HCT116 (cell line): ENCODE measurements around the gene SYCP2. TPM values are rescaled to one million over a fixed set of nuclear protein-coding genes. Genes with fewer than 3 reads are reported as not detected.

Experiments used
- ATAC-seq: fragments of 200-7000 bp; cut with Tn5 transposase; 2 replicates; pipeline ENCODE4 v1.9.1; 2020; ENCODE audit warnings: mild to moderate bottlenecking, moderate library complexity
- BruUV-seq: library from RNA; stranded (reverse); fragments of 400-500 nt; replicated peaks from 2 replicates; lab custom pipeline; 2021; lab: Mats Ljungman, UMichigan
- CTCF ChIA-PET: fragments of 300-600 bp; sonication (Branson Sonifier 250); formaldehyde crosslinking; loops from one replicate; lab custom pipeline; 2021; ENCODE audit warnings: antibody characterized with exemption; lab: Charles Lee
- POLR2A ChIA-PET: fragments of 300-600, 350-600 bp; sonication (Branson Sonifier 250); formaldehyde crosslinking; loops from one replicate; lab custom pipeline; 2021; ENCODE audit warnings: antibody characterized with exemption; lab: Charles Lee
- RAD21 ChIA-PET, 2 experiments: fragments of 300-600 bp; sonication (Branson Sonifier 250); formaldehyde crosslinking; loops; one replicate each; lab custom pipeline; 2023; ENCODE audit warnings: low total read pairs in 2 of 2; ENCODE audit not compliant: uncharacterized antibody in 2 of 2, unreplicated experiment in 2 of 2, low non-redundant PET in 1 of 2; lab: Charles Lee
- DNase-seq: peaks from one replicate; pipeline ENCODE4 v3.0.0-alpha.2; 2010; ENCODE audit warnings: low read depth, low spot score
- H2AFZ ChIP-seq: fragments of 200-600 bp; shearing (Covaris generic), sonication (generic); 2 replicates; pipeline ENCODE4 v1.6.1; 2017; ENCODE audit warnings: low read depth, mixed run types, mixed read lengths, antibody characterized with exemption, low read length; ENCODE audit not compliant: poor library complexity, severe bottlenecking
- H3K27ac ChIP-seq: 2 replicates; pipeline ENCODE4 v1.5.1; 2012; ENCODE audit warnings: low read depth, low read length
- H3K27me3 ChIP-seq: fragments of 200-600 bp; sonication (generic); 2 replicates; pipeline ENCODE4 v1.6.1; 2016; ENCODE audit warnings: mixed run types, low read length, mixed read lengths; ENCODE audit not compliant: insufficient read depth
- H3K36me3 ChIP-seq, 2 experiments: fragments of 200-500 bp in 1 of 2; fragments of 200-600 bp in 1 of 2; sonication (Bioruptor generic) in 1 of 2; sonication (generic) in 1 of 2; 2 replicates each; pipeline versions ENCODE4 v1.5.1 to v1.6.1; 2014 to 2016; ENCODE audit warnings: low read length in 2 of 2, inconsistent platforms in 1 of 2, mixed read lengths in 1 of 2, mixed run types in 1 of 2; ENCODE audit not compliant: insufficient read depth in 2 of 2, control insufficient read depth in 1 of 2
- H3K4me1 ChIP-seq, 2 experiments: fragments of 200-600 bp in 1 of 2; sonication (generic) in 1 of 2; 2 replicates each; pipeline versions ENCODE4 v1.5.1 to v1.6.1; 2012 to 2017; ENCODE audit warnings: low read length in 2 of 2, inconsistent platforms in 1 of 2, mild to moderate bottlenecking in 1 of 2, mixed read lengths in 1 of 2, mixed run types in 1 of 2, moderate library complexity in 1 of 2; ENCODE audit not compliant: insufficient read depth in 2 of 2, control insufficient read depth in 1 of 2
- H3K4me2 ChIP-seq: fragments of 200-600 bp; sonication (generic); 2 replicates; pipeline ENCODE4 v1.6.1; 2017; ENCODE audit warnings: mixed run types, low read length, mixed read lengths
- H3K4me3 ChIP-seq, 2 experiments: fragments of 200-600 bp in 1 of 2; sonication (generic) in 1 of 2; replicated peaks in 1 of 2; 2 replicates each; pipeline ENCODE4 v1.5.1; 2011 to 2016; ENCODE audit warnings: low read length in 2 of 2, control low read depth in 1 of 2, low read depth in 1 of 2, mild to moderate bottlenecking in 1 of 2, mixed read lengths in 1 of 2, mixed run types in 1 of 2
- H3K79me2 ChIP-seq: fragments of 200-600 bp; sonication (generic); 2 replicates; pipeline ENCODE4 v1.6.1; 2017; ENCODE audit warnings: mild to moderate bottlenecking, mixed run types, low read length, moderate library complexity, mixed read lengths; ENCODE audit not compliant: insufficient read depth
- H3K9ac ChIP-seq: fragments of 200-600 bp; sonication (generic); 2 replicates; pipeline ENCODE4 v1.6.1; 2016; ENCODE audit warnings: low read length, mixed read lengths
- H3K9me2 ChIP-seq: fragments of 200-600 bp; sonication (generic), shearing (Covaris generic); 2 replicates; pipeline ENCODE4 v1.6.1; 2017; ENCODE audit warnings: mixed run types, mild to moderate bottlenecking, moderate library complexity; ENCODE audit not compliant: insufficient read depth
- H3K9me3 ChIP-seq, 2 experiments: fragments of 200-500 bp in 1 of 2; fragments of 200-600 bp in 1 of 2; sonication (Bioruptor generic) in 1 of 2; sonication (generic) in 1 of 2; 2 replicates each; pipeline ENCODE4 v1.6.1; 2014 to 2017; ENCODE audit warnings: low read length in 2 of 2, mixed read lengths in 2 of 2, inconsistent platforms in 1 of 2, low read depth in 1 of 2, mild to moderate bottlenecking in 1 of 2, mixed run types in 1 of 2, moderate library complexity in 1 of 2; ENCODE audit not compliant: control insufficient read depth in 1 of 2, insufficient read depth in 1 of 2
- H4K20me1 ChIP-seq: fragments of 200-600 bp; sonication (generic), shearing (Covaris generic); 2 replicates; pipeline ENCODE4 v1.6.1; 2017; ENCODE audit warnings: mixed run types, mild to moderate bottlenecking, moderate library complexity; ENCODE audit not compliant: insufficient read depth
- CBX3 ChIP-seq: IDR thresholded peaks from 2 replicates; pipeline ENCODE4 v1.6.1; 2012; ENCODE audit warnings: low read depth
- EGR1 ChIP-seq: IDR thresholded peaks from 2 replicates; pipeline ENCODE4 v1.6.1; 2012; ENCODE audit warnings: low read depth
- ELF1 ChIP-seq: IDR thresholded peaks from 2 replicates; pipeline ENCODE4 v1.6.1; 2012; ENCODE audit warnings: low read depth, borderline replicate concordance
- EZH2 ChIP-seq: fragments of 200-600 bp; sonication (generic); IDR thresholded peaks from 2 replicates; pipeline ENCODE4 v1.6.1; 2017; ENCODE audit warnings: antibody characterized with exemption, mixed run types
- EZH2phosphoT487 ChIP-seq: fragments of 200-600 bp; IDR thresholded peaks from 2 replicates; pipeline ENCODE4 v1.6.1; 2018; ENCODE audit warnings: antibody characterized with exemption, borderline replicate concordance
- FOSL1 ChIP-seq: IDR thresholded peaks from 2 replicates; pipeline ENCODE4 v1.6.1; 2012; ENCODE audit warnings: low read depth
- POLR2A ChIP-seq: IDR thresholded peaks from 2 replicates; pipeline ENCODE4 v1.7.0; 2011; ENCODE audit warnings: borderline replicate concordance; ENCODE audit not compliant: insufficient read depth, insufficient read length; ENCODE audit errors: extremely low read depth
- RAD21 ChIP-seq: IDR thresholded peaks from 2 replicates; pipeline ENCODE4 v1.6.1; 2012; ENCODE audit warnings: low read depth, mild to moderate bottlenecking
- SIN3A ChIP-seq: IDR thresholded peaks from 2 replicates; pipeline ENCODE4 v1.6.1; 2012; ENCODE audit warnings: low read depth
- SP1 ChIP-seq: IDR thresholded peaks from 2 replicates; pipeline ENCODE4 v1.6.1; 2012; ENCODE audit warnings: low read depth
- SRF ChIP-seq: IDR thresholded peaks from 2 replicates; pipeline ENCODE4 v1.6.1; 2012; ENCODE audit warnings: low read depth
- TCF7L2 ChIP-seq: IDR thresholded peaks from 2 replicates; pipeline ENCODE4 v1.7.0; 2011; ENCODE audit warnings: borderline replicate concordance, inconsistent platforms; ENCODE audit not compliant: insufficient read depth, insufficient read length; ENCODE audit errors: extremely low read depth
- YY1 ChIP-seq: IDR thresholded peaks from 2 replicates; pipeline ENCODE4 v1.6.1; 2011; ENCODE audit warnings: low read length, low read depth, moderate library complexity, mild to moderate bottlenecking; ENCODE audit not compliant: insufficient replicate concordance; ENCODE audit errors: extremely low read depth
- ZFX ChIP-seq: fragments of 450-650 bp; IDR thresholded peaks from 2 replicates; pipeline ENCODE4 v1.6.1; 2017
- intact Hi-C: fragments of 100-400 bp; cut with micrococcal nuclease; formaldehyde crosslinking; loops from 2 replicates; pipeline ENCODE4 v1.10.0; 2022
- total RNA-seq: library from RNA; stranded (reverse); gene quantifications from one replicate; pipeline ENCODE4 v1.2.1, GENCODE V29; 2021; ENCODE audit not compliant: unreplicated experiment
- TF ChIP-seq, protein P1 (sequence below): IDR thresholded peaks from 2 replicates; pipeline ENCODE4 v1.6.1; 2012; ENCODE audit warnings: low read depth
- TF ChIP-seq, protein P2 (sequence below): IDR thresholded peaks from 2 replicates; pipeline ENCODE4 v1.6.1; 2012

The SYCP2 gene
- total RNA-seq, 1 experiment from 2014 or later = 0.59 TPM

DNA sequence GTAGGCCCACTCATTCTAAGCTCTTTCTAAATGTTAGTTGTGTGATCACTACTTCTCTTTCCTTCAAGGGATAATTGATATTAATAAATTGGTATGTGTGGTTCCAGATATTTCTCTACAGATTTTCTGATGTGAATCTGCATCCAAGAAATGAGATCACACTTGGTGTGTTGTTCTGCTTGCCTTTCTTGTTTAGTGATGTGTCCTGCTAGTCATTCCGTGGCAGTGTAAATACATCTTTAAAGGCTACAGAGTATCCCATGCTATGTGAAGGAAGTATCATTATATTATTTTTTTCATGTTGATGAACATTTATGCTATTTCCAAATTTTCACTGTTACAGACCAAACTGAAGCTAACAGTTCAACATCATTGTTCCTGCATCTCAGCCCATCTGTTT, 38.0 kb upstream of the SYCP2 start:
- DNase-seq = no peak

DNA sequence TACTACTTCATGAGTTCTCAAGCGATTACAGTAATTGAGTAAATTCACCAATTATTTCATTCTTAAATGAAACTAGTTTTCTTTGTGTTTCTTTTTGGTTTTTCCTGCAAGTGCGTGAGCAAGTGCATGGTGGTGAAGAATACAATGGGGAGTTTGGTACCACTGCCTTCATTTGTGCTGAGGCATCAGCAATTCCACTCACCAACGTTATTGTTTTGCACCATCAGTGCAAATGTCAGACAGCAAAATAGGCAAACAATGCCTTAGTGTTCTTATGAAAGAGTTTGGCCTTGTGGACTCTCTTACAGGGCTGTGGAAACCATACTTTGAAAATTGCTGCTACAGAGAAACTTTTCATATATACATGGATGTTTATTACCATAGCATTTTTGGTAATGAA, 33.0 kb upstream of the SYCP2 start:
- BruUV-seq = no TSS peak
- Histone ChIP-seq H3K4me2 (no peak overlapping the region), H3K27me3 (peaks cover 21% of the 10 kb centered on the region), H3K36me3 (no peaks in the 10 kb centered on the region), H3K27ac (no peak overlapping the region), H3K4me3 (no peak overlapping the region), H3K9me3 (no peaks in the 10 kb centered on the region)
- CTCF ChIA-PET = no interaction called here
- TF ChIP-seq SRF (no peak), YY1 (no peak), ELF1 (no peak), POLR2A (no peak), CBX3 (no peak), EZH2 (no peak), TCF7L2 (no peak), EZH2phosphoT487 (no peak), ZFX (no peak), FOSL1 (no peak), SIN3A (no peak), RAD21 (no peak), SP1 (no peak)
- TF ChIP-seq, protein P1, sequence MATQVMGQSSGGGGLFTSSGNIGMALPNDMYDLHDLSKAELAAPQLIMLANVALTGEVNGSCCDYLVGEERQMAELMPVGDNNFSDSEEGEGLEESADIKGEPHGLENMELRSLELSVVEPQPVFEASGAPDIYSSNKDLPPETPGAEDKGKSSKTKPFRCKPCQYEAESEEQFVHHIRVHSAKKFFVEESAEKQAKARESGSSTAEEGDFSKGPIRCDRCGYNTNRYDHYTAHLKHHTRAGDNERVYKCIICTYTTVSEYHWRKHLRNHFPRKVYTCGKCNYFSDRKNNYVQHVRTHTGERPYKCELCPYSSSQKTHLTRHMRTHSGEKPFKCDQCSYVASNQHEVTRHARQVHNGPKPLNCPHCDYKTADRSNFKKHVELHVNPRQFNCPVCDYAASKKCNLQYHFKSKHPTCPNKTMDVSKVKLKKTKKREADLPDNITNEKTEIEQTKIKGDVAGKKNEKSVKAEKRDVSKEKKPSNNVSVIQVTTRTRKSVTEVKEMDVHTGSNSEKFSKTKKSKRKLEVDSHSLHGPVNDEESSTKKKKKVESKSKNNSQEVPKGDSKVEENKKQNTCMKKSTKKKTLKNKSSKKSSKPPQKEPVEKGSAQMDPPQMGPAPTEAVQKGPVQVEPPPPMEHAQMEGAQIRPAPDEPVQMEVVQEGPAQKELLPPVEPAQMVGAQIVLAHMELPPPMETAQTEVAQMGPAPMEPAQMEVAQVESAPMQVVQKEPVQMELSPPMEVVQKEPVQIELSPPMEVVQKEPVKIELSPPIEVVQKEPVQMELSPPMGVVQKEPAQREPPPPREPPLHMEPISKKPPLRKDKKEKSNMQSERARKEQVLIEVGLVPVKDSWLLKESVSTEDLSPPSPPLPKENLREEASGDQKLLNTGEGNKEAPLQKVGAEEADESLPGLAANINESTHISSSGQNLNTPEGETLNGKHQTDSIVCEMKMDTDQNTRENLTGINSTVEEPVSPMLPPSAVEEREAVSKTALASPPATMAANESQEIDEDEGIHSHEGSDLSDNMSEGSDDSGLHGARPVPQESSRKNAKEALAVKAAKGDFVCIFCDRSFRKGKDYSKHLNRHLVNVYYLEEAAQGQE = no peak
- TF ChIP-seq, protein P2, sequence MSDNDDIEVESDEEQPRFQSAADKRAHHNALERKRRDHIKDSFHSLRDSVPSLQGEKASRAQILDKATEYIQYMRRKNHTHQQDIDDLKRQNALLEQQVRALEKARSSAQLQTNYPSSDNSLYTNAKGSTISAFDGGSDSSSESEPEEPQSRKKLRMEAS = no peak
- TF ChIP-seq, all 23 proteins: peak for 0
- H3K9me2 ChIP-seq = no peaks in the 10 kb centered on the region
- H3K4me1 ChIP-seq = no peaks in the 10 kb centered on the region
- H3K9ac ChIP-seq = no peak overlapping the region
- intact Hi-C loops = no loop called here
- POLR2A ChIA-PET = no interaction called here
- ATAC-seq = no peak
- no peak overlapping the region for H2AFZ ChIP-seq
- RAD21 ChIA-PET = no interaction called here
- no peaks in the 10 kb centered on the region for H4K20me1 ChIP-seq
- H3K79me2 ChIP-seq = no peaks in the 10 kb centered on the region
- no peak for DNase-seq

More for the DNA sequence above, 38.0 kb upstream of the SYCP2 start:
- ChIA-PET CTCF (no interaction called here), RAD21 (no interaction called here), POLR2A (no interaction called here)
- no peak overlapping the region for H3K9ac ChIP-seq
- H3K79me2 ChIP-seq = no peaks in the 10 kb centered on the region
- no peaks in the 10 kb centered on the region for H3K9me2 ChIP-seq
- no peaks in the 10 kb centered on the region for H4K20me1 ChIP-seq
- intact Hi-C loops = no loop called here
- TF ChIP-seq EGR1 = no peak
- H2AFZ ChIP-seq = no peak overlapping the region
- H3K36me3 ChIP-seq = no peaks in the 10 kb centered on the region
- peaks cover 5% of the 10 kb centered on the region; the same call in 1 of the 2 replicates for H3K27me3 ChIP-seq
- no peaks in the 10 kb centered on the region for H3K4me1 ChIP-seq
- no peak overlapping the region for H3K27ac ChIP-seq
- no peaks in the 10 kb centered on the region for H3K9me3 ChIP-seq
- no peak overlapping the region for H3K4me2 ChIP-seq
- no TSS peak for BruUV-seq
- H3K4me3 ChIP-seq = no peak overlapping the region
- no peak for ATAC-seq
